GM19351 (cell line): ENCODE results near the gene API5.

ENCODE experiments used
- ATAC-seq: cut with Tn5 transposase; IDR thresholded peaks from one replicate; pipeline ENCODE4 v1.9.1; 2021; ENCODE audit warnings: mild to moderate bottlenecking, moderate library complexity; ENCODE audit not compliant: unreplicated experiment

Gene API5

GRCh38 chr11:43358801-43359421 is 47.1 kb downstream of the API5 start, which contains the start of gene TTC17:
TTC17 (plus strand) TSS chr11:43358920; CDS start chr11:43358955, 35 bp downstream.
- peak; percentile 92 for ATAC-seq

DNA sequence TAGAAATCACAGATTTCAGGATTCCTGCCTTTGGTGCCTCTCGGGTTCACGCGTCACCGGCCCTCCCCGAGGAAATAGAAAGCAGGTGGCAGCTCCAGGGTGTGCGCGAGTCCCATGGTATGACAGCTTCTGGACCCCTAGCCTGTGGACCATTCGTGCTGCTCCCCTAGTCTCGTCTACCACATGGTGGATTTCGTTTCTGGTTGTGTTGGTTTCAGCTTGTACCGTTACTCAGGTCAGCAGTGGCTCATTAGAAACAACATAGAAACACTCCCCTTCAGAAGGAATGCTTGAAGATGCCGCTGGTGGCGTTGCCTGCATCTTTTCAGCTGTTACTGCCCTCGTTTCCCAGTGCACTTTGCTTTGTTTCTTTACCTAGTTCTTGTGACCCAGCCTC is 47.6 kb downstream of the API5 start:
- peak; percentile 53 for ATAC-seq

DNA sequence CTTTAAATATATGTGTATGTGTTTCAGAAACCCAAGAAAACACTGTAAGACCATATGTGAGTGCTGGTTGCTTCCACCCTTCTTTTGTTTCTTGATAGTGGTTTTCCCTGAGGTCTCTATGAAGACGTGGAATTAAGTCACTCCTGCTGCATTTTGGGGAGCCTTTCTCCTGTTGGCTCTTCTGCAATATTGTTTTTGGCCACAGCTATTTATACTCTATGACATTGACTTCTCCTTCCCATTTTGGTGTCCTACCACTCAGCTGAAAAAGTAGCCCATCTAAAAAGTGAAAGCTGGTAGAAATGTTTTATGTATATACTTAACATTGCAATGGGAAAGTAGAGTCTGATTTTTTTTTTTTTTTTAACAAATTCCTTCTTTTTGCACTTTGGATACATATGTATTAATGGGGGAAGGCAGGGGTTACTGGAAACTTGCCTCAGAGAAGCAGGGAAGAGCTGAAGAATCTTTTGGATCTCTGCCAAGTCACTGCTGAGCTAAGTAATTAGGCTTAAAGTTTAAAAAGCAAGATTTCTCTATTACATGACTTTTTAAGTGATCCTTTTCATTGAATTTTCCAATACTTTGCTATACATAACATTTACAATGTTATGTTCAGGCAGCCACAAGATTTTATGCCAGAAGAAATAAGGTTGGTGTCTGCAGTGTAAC is 48.7 kb downstream of the API5 start:
- no peak for ATAC-seq

- ATAC-seq = peak; percentile 79
These were observed 54.9 kb downstream of the API5 start for GRCh38 chr11:43366677-43367076.

- ATAC-seq = peak; percentile 37
These were observed 55.8 kb downstream of the API5 start for GRCh38 chr11:43367382-43368178.

DNA sequence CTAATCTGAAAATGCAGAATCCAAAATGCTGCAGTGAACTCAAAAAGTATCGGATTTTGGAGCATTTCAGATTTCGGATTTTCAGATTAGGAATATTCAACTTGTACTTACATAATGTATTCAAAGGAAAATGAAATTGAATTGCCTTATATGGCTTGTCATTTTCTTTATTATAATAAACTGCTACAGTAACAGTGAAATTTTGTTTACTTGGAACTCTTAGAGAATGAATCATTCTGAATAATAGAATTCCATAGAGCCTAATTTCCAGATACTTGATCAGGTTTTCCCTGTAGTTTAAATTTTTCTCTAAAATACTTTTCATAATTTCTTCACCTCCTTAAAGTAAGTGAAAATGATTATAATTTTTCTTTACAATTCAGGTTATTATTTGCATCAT is 64.3 kb downstream of the API5 start:
- ATAC-seq = no peak

GRCh38 chr11:43376594-43376993 is 64.8 kb downstream of the API5 start:
- no peak for ATAC-seq

- no peak for ATAC-seq
These were observed 65.6 kb downstream of the API5 start for GRCh38 chr11:43377389-43377788.

GRCh38 chr11:43378897-43379296 is 67.1 kb downstream of the API5 start:
- ATAC-seq = no peak

- no peak for ATAC-seq
These were observed 70.0 kb downstream of the API5 start for GRCh38 chr11:43381802-43382201.

GRCh38 chr11:43382614-43383013 is 70.8 kb downstream of the API5 start:
- ATAC-seq = no peak

DNA sequence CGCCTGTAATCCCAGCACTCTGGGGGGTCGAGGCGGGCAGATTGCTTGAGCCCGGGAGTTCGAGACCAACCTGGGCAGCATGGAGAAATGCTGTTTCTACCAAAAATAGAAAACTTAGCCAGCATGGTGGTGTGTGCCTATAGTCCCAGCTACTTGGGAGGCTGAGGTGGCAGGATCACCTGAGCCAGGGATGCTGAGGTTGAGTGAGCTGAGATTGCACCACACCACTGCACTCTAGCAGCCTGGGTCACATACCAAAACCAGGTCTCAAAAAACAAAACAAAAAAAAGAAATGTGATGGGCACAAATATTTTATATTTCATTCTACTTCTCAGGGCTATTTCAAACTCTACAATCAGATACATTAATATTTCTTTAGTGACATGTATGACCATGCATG is 72.6 kb downstream of the API5 start:
- ATAC-seq = no peak

DNA sequence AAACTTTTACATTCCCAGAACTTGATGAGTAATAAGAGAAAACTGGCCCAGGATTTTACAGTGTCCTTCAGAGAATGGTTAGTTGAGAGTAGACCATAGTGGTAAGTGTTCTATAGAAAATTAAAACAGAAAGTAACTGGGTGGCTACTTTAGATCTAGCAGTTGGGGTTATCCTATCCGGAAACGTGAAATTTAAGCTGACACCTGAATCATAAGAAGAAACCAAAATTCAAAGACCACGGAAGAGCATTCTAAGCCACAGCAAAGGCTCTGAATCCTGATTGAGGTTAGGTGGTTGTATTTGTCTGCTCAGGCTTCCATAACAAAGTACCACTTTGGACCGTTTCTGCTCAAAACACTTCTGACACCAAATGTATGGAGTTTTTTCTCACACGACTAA is 80.9 kb downstream of the API5 start:
- ATAC-seq = no peak

DNA sequence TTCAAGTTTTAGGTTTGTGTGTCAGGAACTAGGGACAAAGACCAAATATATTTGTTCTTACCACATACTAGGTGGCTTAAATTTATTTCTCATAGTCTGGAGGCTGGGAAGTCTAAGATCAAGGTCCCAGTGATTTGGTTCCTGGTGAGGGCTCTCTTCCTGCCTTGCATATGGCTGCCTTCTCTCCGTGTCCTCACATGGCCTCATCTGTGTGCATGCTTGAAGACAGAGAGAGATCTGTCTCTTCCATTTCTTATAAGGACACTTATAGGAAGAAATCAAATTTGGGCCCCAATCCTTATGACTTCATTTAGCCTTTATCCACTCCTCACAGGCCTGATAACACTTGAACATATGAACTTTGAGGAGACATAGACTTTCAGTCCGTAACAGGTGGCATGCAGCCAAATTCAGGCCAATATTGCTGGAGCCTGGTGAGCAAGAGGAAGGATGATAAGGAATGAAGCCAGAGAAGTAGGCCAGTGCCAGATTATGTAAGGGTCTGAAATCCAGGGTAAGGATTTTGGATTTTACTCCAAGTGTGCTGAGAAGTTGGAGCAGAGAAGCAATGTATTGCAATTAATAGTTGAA is 82.1 kb downstream of the API5 start:
- ATAC-seq = no peak
